Adrenal gland (tissue), 5 donors: ENCODE results near the gene SCN2B.

Source experiments
- POLR2A ChIP-seq, 2 donors: fragments of 450-650 bp; IDR thresholded peaks; one replicate each; pipeline ENCODE4 v1.6.1; 2017; ENCODE audit warnings: antibody characterized with exemption in 2 of 2, mild to moderate bottlenecking in 2 of 2, moderate library complexity in 1 of 2
- TF ChIP-seq, protein P1 (sequence below), 6 experiments: fragments of 450-650 bp in 4 of 6; fragments of 200-600 bp in 2 of 6; sonication (generic) in 1 of 6; IDR thresholded peaks; 1 replicate in 5 of 6; 2 replicates in 1 of 6; pipeline versions ENCODE4 v1.5.1 to v1.8.0; 2016 to 2021; ENCODE audit warnings: antibody characterized with exemption in 6 of 6, mild to moderate bottlenecking in 2 of 6, moderate library complexity in 1 of 6
- donor health status: DM: no; HTN: no; CAD: no.

DNA sequence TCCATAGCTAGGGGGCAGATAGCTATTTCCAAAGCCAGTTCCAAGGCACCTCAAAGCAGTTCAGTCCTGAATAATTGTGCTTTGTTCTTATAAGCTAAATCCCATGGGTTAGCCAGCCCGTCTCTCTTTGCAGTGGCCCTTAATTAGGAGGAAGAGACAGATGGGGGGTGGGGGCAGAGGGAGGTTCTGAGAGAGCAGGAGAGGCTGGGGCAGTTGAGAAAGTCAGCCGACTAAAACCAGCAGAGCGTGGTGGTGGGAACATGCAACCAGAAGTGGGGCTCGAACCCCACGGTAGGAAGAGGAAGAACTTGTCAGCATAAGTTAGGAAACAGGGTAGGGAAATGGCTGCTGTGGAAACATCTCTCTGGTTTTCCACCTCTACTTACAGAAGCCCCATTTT lies 12.9 kb downstream of the SCN2B start:
- TF ChIP-seq, protein P1, sequence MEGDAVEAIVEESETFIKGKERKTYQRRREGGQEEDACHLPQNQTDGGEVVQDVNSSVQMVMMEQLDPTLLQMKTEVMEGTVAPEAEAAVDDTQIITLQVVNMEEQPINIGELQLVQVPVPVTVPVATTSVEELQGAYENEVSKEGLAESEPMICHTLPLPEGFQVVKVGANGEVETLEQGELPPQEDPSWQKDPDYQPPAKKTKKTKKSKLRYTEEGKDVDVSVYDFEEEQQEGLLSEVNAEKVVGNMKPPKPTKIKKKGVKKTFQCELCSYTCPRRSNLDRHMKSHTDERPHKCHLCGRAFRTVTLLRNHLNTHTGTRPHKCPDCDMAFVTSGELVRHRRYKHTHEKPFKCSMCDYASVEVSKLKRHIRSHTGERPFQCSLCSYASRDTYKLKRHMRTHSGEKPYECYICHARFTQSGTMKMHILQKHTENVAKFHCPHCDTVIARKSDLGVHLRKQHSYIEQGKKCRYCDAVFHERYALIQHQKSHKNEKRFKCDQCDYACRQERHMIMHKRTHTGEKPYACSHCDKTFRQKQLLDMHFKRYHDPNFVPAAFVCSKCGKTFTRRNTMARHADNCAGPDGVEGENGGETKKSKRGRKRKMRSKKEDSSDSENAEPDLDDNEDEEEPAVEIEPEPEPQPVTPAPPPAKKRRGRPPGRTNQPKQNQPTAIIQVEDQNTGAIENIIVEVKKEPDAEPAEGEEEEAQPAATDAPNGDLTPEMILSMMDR (IDR thresholded peaks at IDR 0.05) = no peak
- TF ChIP-seq POLR2A (IDR thresholded peaks at IDR 0.05) = no peak
